ENCODE results near the gene PRSS21. TPM values are rescaled to one million over a fixed set of nuclear protein-coding genes. Genes with fewer than 3 reads are reported as not detected.

The PRSS21 gene
- total and polyA plus RNA-seq, 10 of the 15 experiments (the other 5 are each of a cell fraction or from before 2014, with no cell fraction given): 5.3 to 73.4 (median 40.1) TPM; not detected in 1

DNA sequence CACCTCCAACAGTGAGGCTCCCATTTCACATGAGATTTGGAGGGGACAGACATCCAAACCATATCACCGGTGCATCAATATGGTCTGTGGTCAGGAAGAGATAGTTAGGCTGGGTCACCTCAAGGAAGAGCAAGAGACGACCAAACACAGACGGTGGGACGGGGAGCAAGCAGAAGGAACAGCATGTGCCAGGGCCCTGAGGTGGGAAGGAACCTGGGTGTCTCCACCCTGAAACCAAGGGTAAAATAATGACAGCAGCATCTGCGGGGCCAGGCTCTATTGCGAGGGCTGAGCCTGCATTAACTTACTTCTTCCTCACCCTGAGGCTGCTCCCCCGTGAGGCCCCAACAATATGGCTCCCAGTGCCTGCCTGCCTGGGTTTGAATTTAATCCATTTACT is 8.9 kb upstream of the PRSS21 start:
- H3K4me1 ChIP-seq (ENCODE audit: control insufficient read depth, insufficient read depth, low read length): no peaks in the 10 kb centered on the region
- ATAC-seq (no peak), FAIRE-seq (no peak), DNase-seq (ENCODE audit: low read depth, low spot score) (no peak)
- peaks cover 0 to 5% of the 10 kb centered on the region in 2 experiments; a peak in 2 of 4 replicates for H3K27me3 ChIP-seq (replicated peaks in 1 of 2; ENCODE audit: control insufficient read depth in 2 of 2, insufficient read depth in 2 of 2, low read length in 1 of 2)
- ChIA-PET RAD21 (ENCODE audit: unreplicated experiment) (no interaction called here), CTCF (no interaction called here), POLR2A (no interaction called here), SMC1A (ENCODE audit: uncharacterized antibody, unreplicated experiment) (no interaction called here)
- no peak overlapping the region for H3K4me2 ChIP-seq (ENCODE audit: control insufficient read depth, insufficient read depth)
- 59% methylated on average over 7 of the region's 7 CpGs for WGBS (ENCODE audit: insufficient coverage, insufficient replicate concordance, low lambda C conversion rate, missing lambda C conversion rate)
- intact Hi-C loops (cut with micrococcal nuclease; ENCODE audit: unreplicated experiment): loop anchor here (10.0 kb wide), 1 partner anchor 47 kb away; the partner anchor contains the start of gene PRSS22
- H3K9ac ChIP-seq (ENCODE audit: control insufficient read depth, insufficient read depth, low read length): no peak overlapping the region
- H4K20me1 ChIP-seq (ENCODE audit: control insufficient read depth, insufficient read depth): no peaks in the 10 kb centered on the region
- in situ Hi-C loops (cut with MboI): no loop called here
- H3K79me2 ChIP-seq (ENCODE audit: control insufficient read depth, insufficient read depth, low read length): no peaks in the 10 kb centered on the region
- H2AFZ ChIP-seq (ENCODE audit: control insufficient read depth, low read depth, low read length): no peak overlapping the region
- H3K4me3 ChIP-seq: no peak overlapping the region
- TF ChIP-seq NR2C2 (IDR thresholded peaks at IDR 0.05; ENCODE audit: borderline replicate concordance, control insufficient read depth, insufficient read length, low read depth) (no peak), ZBED1 (IDR thresholded peaks at IDR 0.05; ENCODE audit: borderline replicate concordance) (no peak)
- no TSS peak for BruUV-seq (replicated peaks)
- H3K36me3 ChIP-seq (ENCODE audit: control insufficient read depth in 2 of 2, insufficient read depth in 2 of 2, low read length in 1 of 2): no peaks in the 10 kb centered on the region
- H3K27ac ChIP-seq (ENCODE audit: control insufficient read depth, insufficient read depth): no peak overlapping the region
- no peaks in the 10 kb centered on the region for H3K9me3 ChIP-seq (replicated peaks; ENCODE audit: control insufficient read depth, insufficient read depth, low read length)

DNA sequence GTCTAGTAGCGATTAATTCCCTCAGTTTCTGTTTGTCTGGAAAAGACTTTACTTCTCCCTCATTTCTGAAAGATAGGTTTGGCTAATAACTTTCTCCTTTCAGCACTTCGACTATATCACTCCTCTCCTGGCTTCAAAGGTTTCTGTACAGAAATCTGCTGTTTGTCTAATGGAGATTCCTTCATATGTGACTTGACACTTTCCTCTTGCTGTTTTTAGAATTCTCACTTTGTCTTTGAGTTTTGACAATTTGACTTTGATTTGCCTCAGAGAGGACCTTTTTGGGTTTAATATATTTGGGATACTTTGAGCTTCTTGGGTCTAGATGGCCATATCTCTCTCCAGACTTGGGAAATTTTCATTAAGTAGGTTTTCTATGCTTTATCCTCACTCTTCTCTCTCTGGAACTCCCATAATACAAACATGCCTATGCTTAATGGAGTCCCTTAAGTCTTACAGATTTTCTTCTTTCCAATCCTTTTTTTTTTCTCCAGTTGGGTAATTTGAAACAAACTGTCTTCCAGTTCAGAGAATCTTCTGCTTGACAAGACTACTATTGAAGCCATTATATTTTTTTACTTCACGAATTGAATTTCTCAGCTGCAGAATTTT is 7.8 kb upstream of the PRSS21 start:
- DNase-seq (ENCODE audit: low read depth, low spot score): no peak
- Histone ChIP-seq H3K4me3 (no peak overlapping the region), H4K20me1 (ENCODE audit: control insufficient read depth, insufficient read depth) (no peaks in the 10 kb centered on the region), H3K9ac (ENCODE audit: control insufficient read depth, insufficient read depth, low read length) (no peak overlapping the region), H3K9me3 (replicated peaks; ENCODE audit: control insufficient read depth, insufficient read depth, low read length) (no peaks in the 10 kb centered on the region), H3K4me2 (ENCODE audit: control insufficient read depth, insufficient read depth) (no peak overlapping the region), H3K27ac (ENCODE audit: control insufficient read depth, insufficient read depth) (no peak overlapping the region), H3K27me3 (replicated peaks in 1 of 2; ENCODE audit: control insufficient read depth in 2 of 2, insufficient read depth in 2 of 2, low read length in 1 of 2) (peaks cover 0 to 5% of the 10 kb centered on the region in 2 experiments; a peak in 2 of 4 replicates), H2AFZ (ENCODE audit: control insufficient read depth, low read depth, low read length) (no peak overlapping the region), H3K36me3 (ENCODE audit: control insufficient read depth in 2 of 2, insufficient read depth in 2 of 2, low read length in 1 of 2) (no peaks in the 10 kb centered on the region), H3K4me1 (ENCODE audit: control insufficient read depth, insufficient read depth, low read length) (no peaks in the 10 kb centered on the region), H3K79me2 (ENCODE audit: control insufficient read depth, insufficient read depth, low read length) (no peaks in the 10 kb centered on the region)
- ChIA-PET RAD21 (ENCODE audit: unreplicated experiment) (no interaction called here), SMC1A (ENCODE audit: uncharacterized antibody, unreplicated experiment) (no interaction called here), POLR2A (no interaction called here), CTCF (no interaction called here)
- no peak for ATAC-seq
- intact Hi-C loops (cut with micrococcal nuclease; ENCODE audit: unreplicated experiment): loop anchor here (10.0 kb wide), 1 partner anchor 46 kb away; the partner anchor contains the start of gene PRSS22
- no TSS peak for BruUV-seq (replicated peaks)
- no peak for FAIRE-seq
- WGBS (ENCODE audit: insufficient coverage, insufficient replicate concordance, low lambda C conversion rate, missing lambda C conversion rate): 31% methylated on average over 3 of the region's 3 CpGs
- in situ Hi-C loops (cut with MboI): no loop called here
- TF ChIP-seq JUND (IDR thresholded peaks at IDR 0.05; ENCODE audit: low read depth, low read length) (no peak), POLR2AphosphoS5 (IDR thresholded peaks at IDR 0.05; ENCODE audit: low read length) (no peak), MXI1 (IDR thresholded peaks at IDR 0.05; ENCODE audit: low read depth, low read length) (no peak), ZSCAN29 (IDR thresholded peaks at IDR 0.05) (no peak), EZH2 (IDR thresholded peaks at IDR 0.05; ENCODE audit: borderline replicate concordance, control insufficient read depth, low read depth, low read length) (no peak), HDGF (IDR thresholded peaks at IDR 0.05) (no peak), FOS (IDR thresholded peaks at IDR 0.05; ENCODE audit: borderline replicate concordance, extremely low read depth, insufficient read length) (no peak), FOXK2 (IDR thresholded peaks at IDR 0.05) (no peak), EGR1 (IDR thresholded peaks at IDR 0.05; ENCODE audit: borderline replicate concordance in 1 of 2, low read depth in 2 of 2, low read length in 2 of 2) (no peak), MYB (IDR thresholded peaks at IDR 0.05; ENCODE audit: borderline replicate concordance, low read depth, low read length) (no peak), RAD51 (IDR thresholded peaks at IDR 0.05) (no peak), CHD2 (IDR thresholded peaks at IDR 0.05; ENCODE audit: borderline replicate concordance, low read depth, low read length) (no peak)
- TF ChIP-seq, protein P1, sequence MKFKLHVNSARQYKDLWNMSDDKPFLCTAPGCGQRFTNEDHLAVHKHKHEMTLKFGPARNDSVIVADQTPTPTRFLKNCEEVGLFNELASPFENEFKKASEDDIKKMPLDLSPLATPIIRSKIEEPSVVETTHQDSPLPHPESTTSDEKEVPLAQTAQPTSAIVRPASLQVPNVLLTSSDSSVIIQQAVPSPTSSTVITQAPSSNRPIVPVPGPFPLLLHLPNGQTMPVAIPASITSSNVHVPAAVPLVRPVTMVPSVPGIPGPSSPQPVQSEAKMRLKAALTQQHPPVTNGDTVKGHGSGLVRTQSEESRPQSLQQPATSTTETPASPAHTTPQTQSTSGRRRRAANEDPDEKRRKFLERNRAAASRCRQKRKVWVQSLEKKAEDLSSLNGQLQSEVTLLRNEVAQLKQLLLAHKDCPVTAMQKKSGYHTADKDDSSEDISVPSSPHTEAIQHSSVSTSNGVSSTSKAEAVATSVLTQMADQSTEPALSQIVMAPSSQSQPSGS (IDR thresholded peaks at IDR 0.05; ENCODE audit: low read length): no peak
- TF ChIP-seq, protein P2, sequence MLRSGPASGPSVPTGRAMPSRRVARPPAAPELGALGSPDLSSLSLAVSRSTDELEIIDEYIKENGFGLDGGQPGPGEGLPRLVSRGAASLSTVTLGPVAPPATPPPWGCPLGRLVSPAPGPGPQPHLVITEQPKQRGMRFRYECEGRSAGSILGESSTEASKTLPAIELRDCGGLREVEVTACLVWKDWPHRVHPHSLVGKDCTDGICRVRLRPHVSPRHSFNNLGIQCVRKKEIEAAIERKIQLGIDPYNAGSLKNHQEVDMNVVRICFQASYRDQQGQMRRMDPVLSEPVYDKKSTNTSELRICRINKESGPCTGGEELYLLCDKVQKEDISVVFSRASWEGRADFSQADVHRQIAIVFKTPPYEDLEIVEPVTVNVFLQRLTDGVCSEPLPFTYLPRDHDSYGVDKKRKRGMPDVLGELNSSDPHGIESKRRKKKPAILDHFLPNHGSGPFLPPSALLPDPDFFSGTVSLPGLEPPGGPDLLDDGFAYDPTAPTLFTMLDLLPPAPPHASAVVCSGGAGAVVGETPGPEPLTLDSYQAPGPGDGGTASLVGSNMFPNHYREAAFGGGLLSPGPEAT (IDR thresholded peaks at IDR 0.05; ENCODE audit: low read depth): no peak

Data from GM12878 (cell line).